SK-N-SH (cell line): Measurements from ENCODE around the gene ITSN2. TPM values are rescaled to one million over a fixed set of nuclear protein-coding genes. Genes with fewer than 3 reads are reported as not detected.
A peak's percentile ranks its signal among the peaks of the same experiment; 100 is the strongest.
"Not testable (repeated sequence)": the region's sequence is repeated elsewhere in the genome, so short reads cannot be mapped to it uniquely, and the experiment has no call there.

ENCODE experiments used
- CTCF ChIA-PET: fragments of 300-600, 350-600 bp; formaldehyde crosslinking; extraction: SDS; loops from one replicate; lab custom pipeline; 2021; lab: Yijun Ruan, JAX
- POLR2A ChIA-PET: fragments of 350-600 bp; sonication (Branson Sonifier 250); formaldehyde crosslinking; extraction: SDS; loops from one replicate; lab custom pipeline; 2020; ENCODE audit warnings: antibody characterized with exemption, inconsistent platforms; lab: Yijun Ruan, JAX
- DNase-seq: peaks from one replicate; pipeline ENCODE4 v3.0.0; 2012
- H2AFZ ChIP-seq: fragments of 200-600 bp; sonication (generic); 2 replicates; pipeline ENCODE4 v1.8.1; 2016; ENCODE audit warnings: antibody characterized with exemption, mild to moderate bottlenecking, low read depth
- H3F3A ChIP-seq: fragments of 200-600 bp; sonication (generic); replicated peaks from 2 replicates; pipeline ENCODE3; 2016; ENCODE audit warnings: antibody characterized with exemption, mild to moderate bottlenecking; ENCODE audit not compliant: insufficient read depth
- H3K27ac ChIP-seq, 2 experiments: fragments of 200-500 bp in 1 of 2; fragments of 200-600 bp in 1 of 2; sonication (Bioruptor generic) in 1 of 2; sonication (generic), shearing (Covaris generic) in 1 of 2; 2 replicates each; pipeline versions ENCODE4 v1.5.1 to v1.6.1; 2014 to 2016; ENCODE audit warnings: low read depth in 2 of 2, inconsistent platforms in 1 of 2, low read length in 1 of 2, mild to moderate bottlenecking in 1 of 2, mixed read lengths in 1 of 2
- H3K27me3 ChIP-seq: fragments of 200-600 bp; sonication (generic), shearing (Covaris generic); 2 replicates; pipeline ENCODE4 v1.6.1; 2016; ENCODE audit warnings: mixed run types; ENCODE audit not compliant: insufficient read depth
- H3K36me3 ChIP-seq, 2 experiments: fragments of 200-500 bp in 1 of 2; fragments of 200-600 bp in 1 of 2; sonication (Bioruptor generic) in 1 of 2; sonication (generic) in 1 of 2; replicated peaks in 1 of 2; 2 replicates each; pipeline versions ENCODE3 to v1.5.1; 2014 to 2016; ENCODE audit warnings: low read length in 1 of 2, mild to moderate bottlenecking in 1 of 2; ENCODE audit not compliant: insufficient read depth in 2 of 2, control insufficient read depth in 1 of 2
- H3K4me1 ChIP-seq, 2 experiments: fragments of 200-500 bp in 1 of 2; fragments of 200-600 bp in 1 of 2; sonication (Bioruptor generic) in 1 of 2; sonication (generic), shearing (Covaris generic) in 1 of 2; 2 replicates each; pipeline versions ENCODE4 v1.5.1 to v1.6.1; 2014 to 2016; ENCODE audit warnings: low read depth in 1 of 2, low read length in 1 of 2, mixed run types in 1 of 2; ENCODE audit not compliant: insufficient read depth in 2 of 2, control insufficient read depth in 1 of 2
- H3K4me2 ChIP-seq: fragments of 200-600 bp; sonication (generic), shearing (Covaris generic); 2 replicates; pipeline ENCODE4 v1.6.1; 2017; ENCODE audit warnings: mixed run types
- H3K4me3 ChIP-seq, 2 experiments: fragments of 200-500 bp in 1 of 2; fragments of 200-600 bp in 1 of 2; sonication (Bioruptor generic) in 1 of 2; sonication (generic), shearing (Covaris generic) in 1 of 2; 2 replicates each; pipeline versions ENCODE4 v1.5.1 to v1.8.1; 2014 to 2016; ENCODE audit warnings: low read depth in 2 of 2, inconsistent platforms in 1 of 2, low read length in 1 of 2, mild to moderate bottlenecking in 1 of 2, mixed read lengths in 1 of 2, moderate library complexity in 1 of 2
- H3K79me2 ChIP-seq: fragments of 200-600 bp; sonication (generic); 2 replicates; pipeline ENCODE4 v1.8.1; 2017; ENCODE audit warnings: mild to moderate bottlenecking; ENCODE audit not compliant: insufficient read depth
- H3K9ac ChIP-seq: fragments of 200-600 bp; sonication (generic); 2 replicates; pipeline ENCODE4 v1.6.1; 2017; ENCODE audit warnings: mixed run types
- H3K9me2 ChIP-seq: fragments of 200-600 bp; sonication (generic); 2 replicates; pipeline ENCODE4 v1.6.1; 2017; ENCODE audit warnings: mixed run types
- H3K9me3 ChIP-seq: fragments of 200-600 bp; sonication (generic); 2 replicates; pipeline ENCODE4 v1.6.1; 2017; ENCODE audit warnings: mixed run types, mild to moderate bottlenecking, moderate library complexity
- H4K20me1 ChIP-seq: fragments of 200-600 bp; sonication (generic); 2 replicates; pipeline ENCODE4 v1.6.1; 2017; ENCODE audit warnings: mild to moderate bottlenecking, mixed run types; ENCODE audit not compliant: insufficient read depth
- EZH2phosphoT487 ChIP-seq: fragments of 200-600 bp; sonication (generic); IDR thresholded peaks from 2 replicates; pipeline ENCODE4 v1.6.1; 2017; ENCODE audit warnings: low read depth, mixed run types, mild to moderate bottlenecking, antibody characterized with exemption, moderate library complexity, borderline replicate concordance
- NRF1 ChIP-seq: IDR thresholded peaks from 2 replicates; pipeline ENCODE4 v1.6.1; 2012; ENCODE audit warnings: low read depth, mild to moderate bottlenecking, low read length
- RFX5 ChIP-seq: IDR thresholded peaks from 2 replicates; pipeline ENCODE4 v1.6.1; 2012; ENCODE audit warnings: mild to moderate bottlenecking, improper control_type of control experiment, low read length
- RXRA ChIP-seq: IDR thresholded peaks from 2 replicates; pipeline ENCODE4 v1.4.0; 2012; ENCODE audit warnings: low read depth, mild to moderate bottlenecking, borderline replicate concordance
- TAF1 ChIP-seq: IDR thresholded peaks from 2 replicates; pipeline ENCODE4 v1.6.1; 2012; ENCODE audit warnings: low read depth, mild to moderate bottlenecking, low read length, moderate library complexity, borderline replicate concordance
- WGBS: methylation state at CpG from one replicate; pipeline ENCODE4 v1.1.6; 2017; ENCODE audit warnings: low lambda C conversion rate; 5-methylcytosine and 5-hydroxymethylcytosine counted together
- polyA plus RNA-seq, 3 experiments: library from polyadenylated mRNA; depleted of rRNA; stranded (reverse); fragments of >200 nt; gene quantifications; 2 replicates each; pipeline ENCODE4 v1.2.3, GENCODE V29; 2012
- TF ChIP-seq, protein P1 (sequence below): IDR thresholded peaks from 2 replicates; pipeline ENCODE4 v1.4.0; 2012; ENCODE audit warnings: low read depth
- TF ChIP-seq, protein P2 (sequence below): IDR thresholded peaks from 2 replicates; pipeline ENCODE4 v1.4.0; 2012; ENCODE audit warnings: low read depth, borderline replicate concordance

Gene ITSN2
- polyA plus RNA-seq, 1 of the 3 experiments (the other 2 are of a cell fraction) = 11.9 TPM

DNA sequence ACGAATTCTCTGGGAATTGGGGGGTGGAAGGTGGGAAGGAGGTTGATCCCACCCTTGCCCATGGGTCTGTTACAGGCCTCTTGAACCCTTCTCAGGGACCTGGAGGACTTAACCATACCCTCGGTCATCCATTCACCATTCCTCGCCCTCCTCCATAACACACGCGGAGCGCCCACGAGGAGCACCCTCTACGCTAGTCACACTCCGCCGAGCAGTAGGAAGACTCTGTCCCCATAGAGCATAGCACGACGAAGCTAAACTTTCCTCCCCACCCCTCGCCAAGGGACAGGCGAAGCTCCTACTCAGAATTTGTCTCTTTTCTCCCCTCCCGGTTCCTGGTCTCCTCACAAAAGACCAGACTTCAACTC lies 611 bp upstream of the ITSN2 start (continued):
- TF ChIP-seq NRF1 = no peak
- no peak for TF ChIP-seq RXRA
- TF ChIP-seq, protein P1, sequence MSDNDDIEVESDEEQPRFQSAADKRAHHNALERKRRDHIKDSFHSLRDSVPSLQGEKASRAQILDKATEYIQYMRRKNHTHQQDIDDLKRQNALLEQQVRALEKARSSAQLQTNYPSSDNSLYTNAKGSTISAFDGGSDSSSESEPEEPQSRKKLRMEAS = no peak
- TF ChIP-seq EZH2phosphoT487 = no peak
- TF ChIP-seq, all 33 proteins: peak for 0

DNA sequence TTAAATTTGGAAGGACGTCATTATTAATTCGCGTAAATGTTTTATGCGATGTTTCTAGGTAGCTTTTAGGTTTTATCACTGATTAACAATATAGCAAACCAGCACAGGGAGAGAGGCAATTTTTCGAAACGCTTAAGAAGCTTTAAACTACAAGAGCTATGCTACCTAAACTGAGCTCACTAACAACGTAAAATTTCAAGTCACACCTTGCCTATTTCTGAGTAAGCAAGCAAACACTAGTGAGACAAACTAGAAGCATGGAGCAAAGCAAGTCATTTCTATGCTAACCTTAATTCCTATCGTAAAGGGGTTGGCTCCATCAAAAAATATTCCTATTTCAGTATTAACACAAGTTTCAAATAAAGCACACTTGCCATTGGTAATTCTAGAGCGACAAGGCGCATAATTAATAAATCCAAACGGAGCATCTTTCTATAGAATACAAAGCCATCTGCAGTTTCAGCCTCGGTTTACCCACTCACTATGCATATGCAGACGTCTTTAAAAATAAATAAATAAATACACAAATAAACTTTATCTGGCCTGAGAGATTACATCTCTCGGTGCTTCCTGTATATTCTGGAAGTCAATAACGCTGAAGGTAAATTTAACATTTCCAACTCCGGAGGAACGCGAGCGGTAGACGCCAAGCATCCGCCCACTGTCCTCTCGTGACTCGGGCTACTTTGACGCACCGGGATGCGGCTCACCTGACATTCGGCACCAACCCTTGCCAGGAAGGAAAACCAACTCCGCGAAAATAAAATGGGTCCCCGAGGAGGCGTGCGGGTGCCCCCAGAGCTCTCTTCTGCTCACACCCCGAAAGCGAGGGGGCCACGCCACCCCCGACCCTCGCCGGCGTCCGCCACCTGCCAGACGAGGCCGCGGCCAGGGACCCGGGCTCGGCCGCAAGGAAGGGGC lies 947 bp downstream of the ITSN2 start:
- Histone ChIP-seq H3K4me1 (peaks cover 4 to 5% of the 10 kb centered on the region in 2 experiments; a peak in 2 of 4 replicates), H3K36me3 (no peaks in the 10 kb centered on the region), H3K79me2 (peaks cover 56% of the 10 kb centered on the region), H3K9ac (peak overlapping the region; percentile 79), H3K4me2 (peak overlapping the region; percentile 93), H3K4me3 (peak overlapping the region; percentile 91 to 92), H4K20me1 (no peaks in the 10 kb centered on the region), H2AFZ (peak overlapping the region; percentile 97), H3K27me3 (no peaks in the 10 kb centered on the region), H3K27ac (peak overlapping the region in 1 of 2 experiments; percentile 91; a peak in 2 of 4 replicates), H3K9me3 (no peaks in the 10 kb centered on the region), H3F3A (peaks cover 4% of the 10 kb centered on the region), H3K9me2 (no peaks in the 10 kb centered on the region)
- no peak for DNase-seq
- WGBS = 23% methylated on average over 37 of the region's 46 CpGs
- TF ChIP-seq RFX5 = 0 out of 2 replicates have a peak, but pooled peaks have one; percentile 28
- TF ChIP-seq, protein P2, sequence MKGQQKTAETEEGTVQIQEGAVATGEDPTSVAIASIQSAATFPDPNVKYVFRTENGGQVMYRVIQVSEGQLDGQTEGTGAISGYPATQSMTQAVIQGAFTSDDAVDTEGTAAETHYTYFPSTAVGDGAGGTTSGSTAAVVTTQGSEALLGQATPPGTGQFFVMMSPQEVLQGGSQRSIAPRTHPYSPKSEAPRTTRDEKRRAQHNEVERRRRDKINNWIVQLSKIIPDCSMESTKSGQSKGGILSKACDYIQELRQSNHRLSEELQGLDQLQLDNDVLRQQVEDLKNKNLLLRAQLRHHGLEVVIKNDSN = 0 out of 2 replicates have a peak, but pooled peaks have one; percentile 7
- no peak for TF ChIP-seq TAF1
- TF ChIP-seq, protein P1 = peak; percentile 51; the same call in 1 of the 2 replicates
- POLR2A ChIA-PET = interaction anchor here (0.8 to 3.6 kb wide), 3 partner anchors 12 to 432 kb away, joined by 3 to 14 read pairs (median 4); partner anchors contain the start of genes ATAD2B and TP53I3
- CTCF ChIA-PET = interaction anchor here (0.7 to 2.3 kb wide), 6 partner anchors 11 to 535 kb away, joined by 3 to 14 read pairs (median 4); partner anchors contain the start of gene TP53I3

DNA sequence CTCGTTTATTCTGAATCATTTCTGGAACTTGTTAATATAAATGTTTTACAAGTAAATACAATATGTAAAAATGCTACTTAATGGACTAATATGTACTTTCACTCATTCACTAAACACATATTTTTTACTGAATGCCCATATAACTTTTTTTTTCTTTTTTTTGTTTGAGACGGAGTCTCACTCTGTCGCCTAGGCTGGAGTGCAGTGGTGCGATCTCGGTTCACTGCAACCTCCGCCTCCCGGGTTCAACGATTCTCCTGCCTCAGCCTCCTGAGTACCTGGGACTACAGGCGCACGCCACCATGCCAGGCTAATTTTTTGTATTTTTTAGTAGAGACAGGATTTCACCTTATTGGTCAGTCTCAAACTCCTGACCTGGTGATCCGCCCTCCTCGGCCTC lies 2.6 kb downstream of the ITSN2 start:
- H3K27me3 ChIP-seq, H3K9me2 ChIP-seq, H2AFZ ChIP-seq, H3K4me2 ChIP-seq, H3K36me3 ChIP-seq, H3K27ac ChIP-seq, H3F3A ChIP-seq, H3K9ac ChIP-seq, POLR2A ChIA-PET, H4K20me1 ChIP-seq, CTCF ChIA-PET, H3K9me3 ChIP-seq, DNase-seq, H3K4me1 ChIP-seq, H3K4me3 ChIP-seq: not testable (repeated sequence)
- H3K79me2 ChIP-seq = peaks cover 72% of the 10 kb centered on the region
- WGBS = 98% methylated on average over 12 of the region's 12 CpGs

DNA sequence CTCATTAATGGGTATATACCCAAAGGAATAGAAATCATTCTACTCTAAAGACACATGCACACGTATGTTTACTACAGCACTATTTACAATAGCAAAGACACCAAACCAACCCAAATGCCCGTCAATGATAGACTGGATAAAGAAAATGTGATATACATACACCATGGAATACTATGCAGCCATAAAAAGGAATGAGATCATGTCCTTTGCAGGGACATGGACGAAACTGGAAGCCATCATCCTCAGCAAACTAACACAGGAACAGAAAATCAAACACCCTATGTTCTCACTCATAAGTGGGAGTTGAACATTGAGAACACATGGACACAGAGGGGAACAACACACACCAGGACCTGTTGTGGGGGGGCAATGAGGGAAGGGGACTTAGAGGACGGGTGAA lies 3.2 kb downstream of the ITSN2 start:
- H3K4me2 ChIP-seq, POLR2A ChIA-PET: not testable (repeated sequence)

More for the DNA sequence above, 3.2 kb downstream of the ITSN2 start:
- peaks cover 79% of the 10 kb centered on the region for H3K79me2 ChIP-seq
- H3F3A ChIP-seq, H3K4me3 ChIP-seq, H3K9me2 ChIP-seq, H3K36me3 ChIP-seq, H4K20me1 ChIP-seq, H3K9ac ChIP-seq, H3K9me3 ChIP-seq, CTCF ChIA-PET, H2AFZ ChIP-seq, H3K27ac ChIP-seq, DNase-seq, H3K27me3 ChIP-seq: not testable (repeated sequence)
- 95% methylated on average over 4 of the region's 4 CpGs for WGBS
- peaks cover 9 to 11% of the 10 kb centered on the region in 2 experiments for H3K4me1 ChIP-seq
